ENCODE measurements around the gene IQSEC3. TPM values are rescaled to one million over a fixed set of nuclear protein-coding genes. Genes with fewer than 3 reads are reported as not detected.

Gene IQSEC3
- total and polyA plus RNA-seq, 2 of the 13 experiments (the other 11 are each of a cell fraction or from before 2014, with no cell fraction given), result not detected

- TF ChIP-seq ZNF747 (CRISPR knock-in tag; IDR thresholded peaks at IDR 0.05; ENCODE audit: borderline replicate concordance), result no peak
- TF ChIP-seq GATAD1 (CRISPR knock-in tag; IDR thresholded peaks at IDR 0.05), result no peak
- TF ChIP-seq KLF12 (CRISPR knock-in tag; IDR thresholded peaks at IDR 0.05; ENCODE audit: borderline replicate concordance), result no peak
- TF ChIP-seq MIER2 (CRISPR knock-in tag; IDR thresholded peaks at IDR 0.05), result no peak
- no TSS peak for BruUV-seq (replicated peaks)
Observed at GRCh38 chr12:138171-138897, 71.8 kb downstream of the IQSEC3 start.

GRCh38 chr12:138898-139534, 72.4 kb downstream of the IQSEC3 start:
- ChIA-PET POLR2A (no interaction called here), CTCF (ENCODE audit: low intra/inter-chr PET ratio, low total read pairs) (no interaction called here)
- H3K9me3 ChIP-seq (ENCODE audit: low read length), result no peaks in the 10 kb centered on the region
- TF ChIP-seq ATF7-NPFF (CRISPR knock-in tag; IDR thresholded peaks at IDR 0.05; ENCODE audit: low read depth) (no peak), ZNF331 (CRISPR knock-in tag; IDR thresholded peaks at IDR 0.05) (no peak), ZMYM3 (CRISPR knock-in tag; IDR thresholded peaks at IDR 0.05) (no peak), ZBTB25 (CRISPR knock-in tag; IDR thresholded peaks at IDR 0.05) (no peak), ZNF337 (CRISPR knock-in tag; IDR thresholded peaks at IDR 0.05; ENCODE audit: borderline replicate concordance, low read depth) (no peak)
- H2AFZ ChIP-seq (ENCODE audit: low read length), result no peak overlapping the region
- FAIRE-seq, result no peak
- no TSS peak for BruUV-seq (replicated peaks)
- H3K4me2 ChIP-seq (ENCODE audit: low read depth, low read length), result no peak overlapping the region
- no peak for DNase-seq (ENCODE audit: low spot score)
- peaks cover 0 to 30% of the 10 kb centered on the region in 2 experiments; a peak in 3 of 5 replicates for H3K27me3 ChIP-seq (ENCODE audit: control insufficient read depth in 1 of 2, insufficient read depth in 2 of 2, low read length in 2 of 2)
- ATAC-seq, result no peak
- in situ Hi-C loops (cut with HindIII; ENCODE audit: extremely low pct_ligation_motif_present, low pct_unique_long_range_greater_than_20kb), result no loop called here
- no peak overlapping the region for H3K27ac ChIP-seq (ENCODE audit: extremely low read length, insufficient read depth, low read length)
- peaks cover 21% of the 10 kb centered on the region for H3K4me1 ChIP-seq (ENCODE audit: insufficient read depth, low read length)
- no peaks in the 10 kb centered on the region for H4K20me1 ChIP-seq (ENCODE audit: insufficient read depth, low read length)
- H3K9ac ChIP-seq (ENCODE audit: insufficient read depth, low read depth, low read length), result no peak overlapping the region
- no peaks in the 10 kb centered on the region for H3K36me3 ChIP-seq (replicated peaks in 1 of 2; ENCODE audit: control insufficient read depth in 1 of 2, insufficient read depth in 2 of 2, low read length in 2 of 2)
- no peaks in the 10 kb centered on the region for H3K79me2 ChIP-seq (ENCODE audit: insufficient read depth, low read length)
- H3K4me3 ChIP-seq (replicated peaks in 1 of 3; ENCODE audit: insufficient read depth in 1 of 3, low read depth in 2 of 3, low read length in 3 of 3), result no peak overlapping the region
- intact Hi-C loops (cut with micrococcal nuclease; ENCODE audit: unreplicated experiment), result no loop called here
- 77% methylated on average over 36 of the region's 49 CpGs for WGBS (ENCODE audit: low lambda C conversion rate)

More at GRCh38 chr12:138171-138897, 71.8 kb downstream of the IQSEC3 start:
- DNase-seq (ENCODE audit: low spot score) (no peak), FAIRE-seq (no peak), ATAC-seq (no peak)
- H3K4me1 ChIP-seq (ENCODE audit: insufficient read depth, low read length), result peaks cover 14% of the 10 kb centered on the region
- peaks cover 0 to 30% of the 10 kb centered on the region in 2 experiments; a peak in 3 of 5 replicates for H3K27me3 ChIP-seq (ENCODE audit: control insufficient read depth in 1 of 2, insufficient read depth in 2 of 2, low read length in 2 of 2)
- no peaks in the 10 kb centered on the region for H3K9me3 ChIP-seq (ENCODE audit: low read length)
- no peak overlapping the region for H3K4me3 ChIP-seq (replicated peaks in 1 of 3; ENCODE audit: insufficient read depth in 1 of 3, low read depth in 2 of 3, low read length in 3 of 3)
- H3K4me2 ChIP-seq (ENCODE audit: low read depth, low read length), result no peak overlapping the region
- no peaks in the 10 kb centered on the region for H4K20me1 ChIP-seq (ENCODE audit: insufficient read depth, low read length)
- 80% methylated on average over 40 of the region's 64 CpGs for WGBS (ENCODE audit: low lambda C conversion rate)
- H2AFZ ChIP-seq (ENCODE audit: low read length), result no peak overlapping the region
- POLR2A ChIA-PET, result no interaction called here
- H3K36me3 ChIP-seq (replicated peaks in 1 of 2; ENCODE audit: control insufficient read depth in 1 of 2, insufficient read depth in 2 of 2, low read length in 2 of 2), result no peaks in the 10 kb centered on the region
- CTCF ChIA-PET (ENCODE audit: low intra/inter-chr PET ratio, low total read pairs), result no interaction called here
- no peaks in the 10 kb centered on the region for H3K79me2 ChIP-seq (ENCODE audit: insufficient read depth, low read length)
- H3K9ac ChIP-seq (ENCODE audit: insufficient read depth, low read depth, low read length), result no peak overlapping the region
- intact Hi-C loops (cut with micrococcal nuclease; ENCODE audit: unreplicated experiment) (no loop called here), in situ Hi-C loops (cut with HindIII; ENCODE audit: extremely low pct_ligation_motif_present, low pct_unique_long_range_greater_than_20kb) (no loop called here)
- H3K27ac ChIP-seq (ENCODE audit: extremely low read length, insufficient read depth, low read length), result no peak overlapping the region
